Neural progenitor cell (in vitro differentiated cells): ENCODE results near the gene GBP2. TPM values are rescaled to one million over a fixed set of nuclear protein-coding genes. Genes with fewer than 3 reads are reported as not detected.
"Not testable (repeated sequence)": the region's sequence is repeated elsewhere in the genome, so short reads cannot be mapped to it uniquely, and the experiment has no call there.

Experiments
- DNase-seq: peaks from one replicate; pipeline ENCODE4 v3.0.0-alpha.2; 2016; ENCODE audit warnings: low spot score
- H2AFZ ChIP-seq: fragments of 200-600 bp; sonication (generic); replicated peaks from 2 replicates; pipeline ENCODE4 v1.6.1; 2016; ENCODE audit warnings: antibody characterized with exemption
- H3F3A ChIP-seq: fragments of 200-600 bp; sonication (generic); 2 replicates; pipeline ENCODE4 v1.6.1; 2016; ENCODE audit warnings: antibody characterized with exemption, low read depth
- H3K27ac ChIP-seq: fragments of 200-600 bp; sonication (generic); 2 replicates; pipeline ENCODE4 v1.5.1; 2016; ENCODE audit warnings: mild to moderate bottlenecking
- H3K27me3 ChIP-seq: fragments of 200-600 bp; sonication (generic); 2 replicates; pipeline ENCODE4 v1.6.1; 2016; ENCODE audit warnings: mild to moderate bottlenecking, moderate library complexity
- H3K36me3 ChIP-seq: fragments of 200-600 bp; sonication (generic); 2 replicates; pipeline ENCODE4 v1.5.1; 2016
- H3K4me1 ChIP-seq: fragments of 200-600 bp; sonication (generic); 2 replicates; pipeline ENCODE4 v1.6.1; 2016; ENCODE audit warnings: mixed run types
- H3K4me2 ChIP-seq: fragments of 200-600 bp; sonication (generic); 2 replicates; pipeline ENCODE4 v1.6.1; 2016
- H3K4me3 ChIP-seq: fragments of 200-600 bp; sonication (generic); 2 replicates; pipeline ENCODE4 v1.5.1; 2016
- H3K79me2 ChIP-seq: fragments of 200-600 bp; sonication (generic); 2 replicates; pipeline ENCODE4 v1.6.1; 2016; ENCODE audit warnings: low read depth
- H3K9ac ChIP-seq: fragments of 200-600 bp; sonication (generic); 2 replicates; pipeline ENCODE4 v1.6.1; 2016
- H3K9me3 ChIP-seq: fragments of 200-600 bp; sonication (generic); 2 replicates; pipeline ENCODE4 v1.5.1; 2016; ENCODE audit warnings: low read depth
- H4K20me1 ChIP-seq: fragments of 200-600 bp; sonication (generic); 2 replicates; pipeline ENCODE4 v1.6.1; 2016; ENCODE audit warnings: low read depth
- H3K27ac Mint-ChIP-seq: 3 replicates; pipeline ENCODE4 v1.8.0; 2021; ENCODE audit warnings: mixed read lengths
- H3K27me3 Mint-ChIP-seq: 2 replicates; pipeline ENCODE4 v1.8.0; 2022; ENCODE audit warnings: low read depth, mild to moderate bottlenecking, inconsistent platforms, moderate library complexity, mixed read lengths; ENCODE audit not compliant: insufficient read depth
- H3K36me3 Mint-ChIP-seq: 3 replicates; pipeline ENCODE4 v1.8.0; 2021; ENCODE audit warnings: mixed read lengths
- H3K4me1 Mint-ChIP-seq: 3 replicates; pipeline ENCODE4 v1.8.0; 2021; ENCODE audit warnings: mixed read lengths
- H3K4me3 Mint-ChIP-seq: 3 replicates; pipeline ENCODE4 v1.8.0; 2021; ENCODE audit warnings: mild to moderate bottlenecking, moderate library complexity, mixed read lengths
- H3K9me3 Mint-ChIP-seq: 3 replicates; pipeline ENCODE4 v1.8.0; 2020; ENCODE audit warnings: mixed read lengths
- EZH2 ChIP-seq: fragments of 200-600 bp; sonication (generic); IDR thresholded peaks from 2 replicates; pipeline ENCODE4 v1.6.1; 2017; ENCODE audit warnings: antibody characterized with exemption, mild to moderate bottlenecking, moderate library complexity
- EZH2phosphoT487 ChIP-seq: fragments of 200-600 bp; sonication (generic); IDR thresholded peaks from 2 replicates; pipeline ENCODE4 v1.6.1; 2017; ENCODE audit warnings: antibody characterized with exemption
- total RNA-seq: library from RNA; depleted of rRNA; stranded (reverse); fragments of >200 nt; gene quantifications from 2 replicates; pipeline ENCODE4 v1.2.3, GENCODE V29; 2015; ENCODE audit warnings: low replicate concordance
- TF ChIP-seq, protein P1 (sequence below): fragments of 200-600 bp; sonication (generic); IDR thresholded peaks from 2 replicates; pipeline ENCODE4 v1.5.1; 2017; ENCODE audit warnings: antibody characterized with exemption, mild to moderate bottlenecking

Gene GBP2
- total RNA-seq, 1 donor from 2014 or later: not detected

DNA sequence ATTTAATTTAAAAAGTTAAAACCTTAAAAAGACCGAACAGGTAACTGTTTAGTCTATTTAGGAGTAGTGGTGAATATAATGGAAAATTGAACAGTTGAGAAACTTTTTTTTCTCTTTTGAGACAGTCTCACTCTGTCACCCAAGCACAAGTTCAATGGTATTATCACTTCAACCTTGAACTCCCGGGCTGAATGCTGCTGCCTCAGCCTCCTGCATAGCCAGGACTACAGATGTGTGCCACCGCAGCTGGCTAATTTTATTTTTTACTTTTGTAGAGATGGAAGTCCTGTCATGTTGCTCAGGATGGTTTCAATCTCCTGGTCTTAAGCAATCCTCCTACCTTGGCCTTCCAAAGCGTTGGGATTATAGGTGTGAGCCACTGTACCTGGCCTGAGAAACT, 16.2 kb upstream of the GBP2 start:
- no peak overlapping the region for H3K27ac Mint-ChIP-seq
- Histone ChIP-seq H3K4me1 (no peaks in the 10 kb centered on the region), H2AFZ (no peak overlapping the region), H3K27me3 (no peaks in the 10 kb centered on the region), H3K4me3 (no peak overlapping the region), H3K27ac (no peak overlapping the region), H3K36me3 (no peaks in the 10 kb centered on the region), H3F3A (no peaks in the 10 kb centered on the region), H4K20me1 (no peaks in the 10 kb centered on the region), H3K9ac (no peak overlapping the region), H3K9me3 (no peaks in the 10 kb centered on the region), H3K79me2 (no peaks in the 10 kb centered on the region), H3K4me2 (no peak overlapping the region)
- H3K4me3 Mint-ChIP-seq: no peak overlapping the region
- H3K9me3 Mint-ChIP-seq: peaks cover 4% of the 10 kb centered on the region
- H3K36me3 Mint-ChIP-seq: no peaks in the 10 kb centered on the region
- TF ChIP-seq EZH2: no peak
- TF ChIP-seq, protein P1, sequence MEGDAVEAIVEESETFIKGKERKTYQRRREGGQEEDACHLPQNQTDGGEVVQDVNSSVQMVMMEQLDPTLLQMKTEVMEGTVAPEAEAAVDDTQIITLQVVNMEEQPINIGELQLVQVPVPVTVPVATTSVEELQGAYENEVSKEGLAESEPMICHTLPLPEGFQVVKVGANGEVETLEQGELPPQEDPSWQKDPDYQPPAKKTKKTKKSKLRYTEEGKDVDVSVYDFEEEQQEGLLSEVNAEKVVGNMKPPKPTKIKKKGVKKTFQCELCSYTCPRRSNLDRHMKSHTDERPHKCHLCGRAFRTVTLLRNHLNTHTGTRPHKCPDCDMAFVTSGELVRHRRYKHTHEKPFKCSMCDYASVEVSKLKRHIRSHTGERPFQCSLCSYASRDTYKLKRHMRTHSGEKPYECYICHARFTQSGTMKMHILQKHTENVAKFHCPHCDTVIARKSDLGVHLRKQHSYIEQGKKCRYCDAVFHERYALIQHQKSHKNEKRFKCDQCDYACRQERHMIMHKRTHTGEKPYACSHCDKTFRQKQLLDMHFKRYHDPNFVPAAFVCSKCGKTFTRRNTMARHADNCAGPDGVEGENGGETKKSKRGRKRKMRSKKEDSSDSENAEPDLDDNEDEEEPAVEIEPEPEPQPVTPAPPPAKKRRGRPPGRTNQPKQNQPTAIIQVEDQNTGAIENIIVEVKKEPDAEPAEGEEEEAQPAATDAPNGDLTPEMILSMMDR: no peak
- no peak for TF ChIP-seq EZH2phosphoT487
- no peaks in the 10 kb centered on the region for H3K27me3 Mint-ChIP-seq
- DNase-seq: no peak
- no peaks in the 10 kb centered on the region for H3K4me1 Mint-ChIP-seq

- Mint-ChIP-seq H3K9me3 (peaks cover 4% of the 10 kb centered on the region), H3K4me1 (peaks cover 8% of the 10 kb centered on the region), H3K27me3 (no peaks in the 10 kb centered on the region), H3K36me3 (no peaks in the 10 kb centered on the region), H3K4me3 (no peak overlapping the region), H3K27ac (no peak overlapping the region)
- Histone ChIP-seq H3K4me1 (no peaks in the 10 kb centered on the region), H4K20me1 (no peaks in the 10 kb centered on the region), H3K4me3 (no peak overlapping the region), H3K27ac (no peak overlapping the region), H3K9ac (no peak overlapping the region), H3F3A (no peaks in the 10 kb centered on the region), H3K79me2 (no peaks in the 10 kb centered on the region), H3K9me3 (no peaks in the 10 kb centered on the region), H3K27me3 (no peaks in the 10 kb centered on the region), H2AFZ (no peak overlapping the region), H3K36me3 (no peaks in the 10 kb centered on the region), H3K4me2 (no peak overlapping the region)
- DNase-seq: no peak
- TF ChIP-seq EZH2 (no peak), EZH2phosphoT487 (no peak)
- TF ChIP-seq, protein P1: no peak
Observed at GRCh38 chr1:89133747-89134146, 7.8 kb upstream of the GBP2 start.

GRCh38 chr1:89130716-89131115, 4.8 kb upstream of the GBP2 start:
- Mint-ChIP-seq H3K4me3 (no peak overlapping the region), H3K27ac (no peak overlapping the region), H3K9me3 (no peaks in the 10 kb centered on the region), H3K4me1 (peaks cover 8% of the 10 kb centered on the region), H3K36me3 (no peaks in the 10 kb centered on the region), H3K27me3 (no peaks in the 10 kb centered on the region)
- no peak overlapping the region for H3K4me2 ChIP-seq
- no peak for DNase-seq
- no peak overlapping the region for H3K9ac ChIP-seq
- H4K20me1 ChIP-seq: no peaks in the 10 kb centered on the region
- no peak overlapping the region for H2AFZ ChIP-seq
- H3K27ac ChIP-seq: no peak overlapping the region
- H3K79me2 ChIP-seq: no peaks in the 10 kb centered on the region
- H3K4me3 ChIP-seq: no peak overlapping the region
- H3K9me3 ChIP-seq: no peaks in the 10 kb centered on the region
- no peaks in the 10 kb centered on the region for H3K27me3 ChIP-seq
- no peak for TF ChIP-seq EZH2phosphoT487
- TF ChIP-seq, protein P1: no peak
- no peak for TF ChIP-seq EZH2
- no peaks in the 10 kb centered on the region for H3F3A ChIP-seq
- no peaks in the 10 kb centered on the region for H3K36me3 ChIP-seq
- no peaks in the 10 kb centered on the region for H3K4me1 ChIP-seq

- no peak overlapping the region for H3K27ac ChIP-seq
Observed at GRCh38 chr1:89129911-89130310, 4.0 kb upstream of the GBP2 start.

GRCh38 chr1:89128003-89128458, 2.1 kb upstream of the GBP2 start:
- not testable (repeated sequence) for H3K4me3 ChIP-seq, H3K4me1 Mint-ChIP-seq, H4K20me1 ChIP-seq, H3K36me3 Mint-ChIP-seq, H3K79me2 ChIP-seq, H3K27me3 Mint-ChIP-seq, H3K27ac Mint-ChIP-seq, H3K9me3 Mint-ChIP-seq, H3F3A ChIP-seq, H3K36me3 ChIP-seq, H3K9ac ChIP-seq, H3K27me3 ChIP-seq, DNase-seq, H3K27ac ChIP-seq, H3K9me3 ChIP-seq, H3K4me1 ChIP-seq, H3K4me3 Mint-ChIP-seq, H3K4me2 ChIP-seq, H2AFZ ChIP-seq

More at GRCh38 chr1:89129911-89130310, 4.0 kb upstream of the GBP2 start:
- Mint-ChIP-seq H3K9me3 (no peaks in the 10 kb centered on the region), H3K4me3 (no peak overlapping the region), H3K27ac (no peak overlapping the region), H3K36me3 (no peaks in the 10 kb centered on the region), H3K4me1 (peaks cover 8% of the 10 kb centered on the region), H3K27me3 (no peaks in the 10 kb centered on the region)
- H4K20me1 ChIP-seq: no peaks in the 10 kb centered on the region
- H3K4me1 ChIP-seq: no peaks in the 10 kb centered on the region
- TF ChIP-seq, protein P1: no peak
- no peak for TF ChIP-seq EZH2
- TF ChIP-seq EZH2phosphoT487: no peak
- H3K27me3 ChIP-seq: no peaks in the 10 kb centered on the region
- H3K9me3 ChIP-seq: no peaks in the 10 kb centered on the region
- no peak overlapping the region for H2AFZ ChIP-seq
- H3K9ac ChIP-seq: no peak overlapping the region
- no peaks in the 10 kb centered on the region for H3K79me2 ChIP-seq
- no peak overlapping the region for H3K4me2 ChIP-seq
- no peaks in the 10 kb centered on the region for H3F3A ChIP-seq
- no peaks in the 10 kb centered on the region for H3K36me3 ChIP-seq
- no peak for DNase-seq
- no peak overlapping the region for H3K4me3 ChIP-seq
